ENCODE results near the gene PBX4. TPM values are rescaled to one million over a fixed set of nuclear protein-coding genes. Genes with fewer than 3 reads are reported as not detected.

Gene PBX4
- total RNA-seq, 2 donors from 2014 or later = 63.9 to 101 TPM

DNA sequence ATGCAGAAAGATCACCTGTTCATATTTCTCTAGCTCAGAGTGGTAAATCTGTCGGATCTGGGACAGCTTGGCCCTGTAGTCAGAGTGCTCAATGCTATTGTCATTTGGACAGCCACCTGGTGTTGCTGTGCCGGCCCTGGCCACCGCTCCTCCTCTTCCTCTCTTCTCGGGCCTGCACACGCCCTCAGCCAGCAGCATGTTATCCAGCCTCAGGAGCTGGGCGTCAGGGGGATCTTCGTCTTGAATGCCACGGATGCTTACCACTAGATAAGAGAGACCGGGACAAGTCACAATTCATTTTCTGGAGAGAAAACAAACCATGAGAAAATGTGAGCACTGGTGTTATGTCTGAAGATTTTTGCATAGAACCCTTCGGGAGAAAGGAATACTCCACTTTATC lies 47.9 kb downstream of the PBX4 start:
- no peaks in the 10 kb centered on the region for H3K9me3 Mint-ChIP-seq
- no peak for ATAC-seq (replicated peaks)
- H3K27ac Mint-ChIP-seq = peak overlapping the region; percentile 53
- H3K27me3 Mint-ChIP-seq = no peaks in the 10 kb centered on the region
- H3K4me3 Mint-ChIP-seq = no peak overlapping the region
- peaks cover 66% of the 10 kb centered on the region for H3K36me3 Mint-ChIP-seq (ENCODE audit: low read depth)
- peaks cover 11% of the 10 kb centered on the region for H3K4me1 Mint-ChIP-seq

DNA sequence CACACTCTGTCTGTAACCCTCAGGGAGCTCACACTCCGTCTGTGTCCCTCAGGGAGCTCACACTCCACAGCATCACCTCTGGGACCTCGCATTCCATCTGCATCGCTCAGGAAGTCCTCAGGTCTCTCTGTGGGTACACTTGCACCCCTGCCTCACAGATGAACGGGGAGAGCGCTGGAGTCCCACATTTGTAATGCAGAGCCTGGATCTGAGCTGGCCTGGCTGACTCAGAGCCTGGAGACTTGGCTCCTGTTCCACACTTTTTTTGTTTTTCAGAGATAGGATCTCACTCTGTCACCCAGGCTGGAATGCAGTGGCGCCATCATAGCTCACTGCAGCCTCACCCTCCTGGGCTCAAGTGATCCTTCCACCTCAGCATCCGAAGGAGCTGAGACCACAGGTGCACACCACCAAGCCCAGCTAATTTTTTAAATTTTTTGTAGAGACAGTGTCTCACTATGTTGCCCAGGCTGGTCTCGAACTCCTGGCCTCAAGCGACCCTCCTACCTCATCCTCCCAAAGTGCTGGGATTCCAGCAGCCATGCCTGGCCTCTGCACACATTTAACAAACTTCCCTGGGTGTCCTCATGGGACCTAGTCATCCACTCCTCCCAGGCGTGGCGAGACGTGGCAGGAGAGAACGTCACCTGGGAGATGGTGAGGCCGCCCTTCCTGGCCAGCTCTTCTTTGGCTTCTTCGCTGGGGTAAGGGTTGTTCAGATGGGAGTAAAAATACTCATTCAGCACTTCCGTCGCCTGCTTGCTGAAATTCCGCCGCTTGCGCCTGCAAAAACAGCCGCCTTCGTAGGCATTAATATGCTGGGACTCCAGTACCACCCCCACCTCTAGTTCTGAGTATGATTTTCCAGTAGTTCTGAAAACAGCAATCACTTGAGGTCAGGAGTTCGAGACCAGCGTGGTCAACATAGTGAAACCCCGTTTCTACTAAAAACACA lies 49.4 kb downstream of the PBX4 start:
- H3K36me3 Mint-ChIP-seq (ENCODE audit: low read depth) = peaks cover 80% of the 10 kb centered on the region
- H3K27ac Mint-ChIP-seq = peak overlapping the region; percentile 88
- H3K9me3 Mint-ChIP-seq = no peaks in the 10 kb centered on the region

GRCh38 chr19:19567391-19567790 lies 51.1 kb downstream of the PBX4 start:
- no peak overlapping the region for H3K4me3 Mint-ChIP-seq
- H3K9me3 Mint-ChIP-seq = no peaks in the 10 kb centered on the region
- no peaks in the 10 kb centered on the region for H3K27me3 Mint-ChIP-seq
- no peak for ATAC-seq (replicated peaks)
- H3K4me1 Mint-ChIP-seq = peaks cover 11% of the 10 kb centered on the region
- H3K36me3 Mint-ChIP-seq (ENCODE audit: low read depth) = peaks cover 87% of the 10 kb centered on the region
- H3K27ac Mint-ChIP-seq = peak overlapping the region; percentile 49

More for the DNA sequence above, 49.4 kb downstream of the PBX4 start:
- no peaks in the 10 kb centered on the region for H3K27me3 Mint-ChIP-seq
- H3K4me1 Mint-ChIP-seq = peaks cover 11% of the 10 kb centered on the region
- peak; percentile 72 for ATAC-seq (replicated peaks)
- H3K4me3 Mint-ChIP-seq = peak overlapping the region; percentile 44

DNA sequence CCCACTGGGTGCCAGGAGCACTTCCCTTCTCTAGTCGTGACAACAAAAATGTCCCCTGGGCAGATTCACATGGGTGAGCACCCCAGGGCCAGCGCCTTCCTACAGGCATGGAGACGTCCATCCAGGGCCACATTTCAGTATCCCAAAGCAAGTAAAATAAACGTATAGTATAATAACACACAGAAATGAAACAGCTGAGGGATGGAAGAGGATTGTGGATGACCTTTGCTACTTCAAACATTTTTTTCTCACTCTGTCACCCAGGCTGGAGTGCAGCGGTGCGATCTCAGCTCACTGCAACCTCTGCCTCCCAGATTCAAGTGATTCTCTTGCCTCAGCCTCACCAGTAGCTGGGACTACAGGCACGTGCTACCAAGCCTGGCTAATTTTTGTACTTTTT lies 52.2 kb downstream of the PBX4 start:
- Mint-ChIP-seq H3K27me3 (no peaks in the 10 kb centered on the region), H3K27ac (no peak overlapping the region), H3K4me3 (no peak overlapping the region), H3K9me3 (no peaks in the 10 kb centered on the region), H3K4me1 (peaks cover 11% of the 10 kb centered on the region), H3K36me3 (ENCODE audit: low read depth) (peaks cover 93% of the 10 kb centered on the region)
- ATAC-seq (replicated peaks) = no peak

DNA sequence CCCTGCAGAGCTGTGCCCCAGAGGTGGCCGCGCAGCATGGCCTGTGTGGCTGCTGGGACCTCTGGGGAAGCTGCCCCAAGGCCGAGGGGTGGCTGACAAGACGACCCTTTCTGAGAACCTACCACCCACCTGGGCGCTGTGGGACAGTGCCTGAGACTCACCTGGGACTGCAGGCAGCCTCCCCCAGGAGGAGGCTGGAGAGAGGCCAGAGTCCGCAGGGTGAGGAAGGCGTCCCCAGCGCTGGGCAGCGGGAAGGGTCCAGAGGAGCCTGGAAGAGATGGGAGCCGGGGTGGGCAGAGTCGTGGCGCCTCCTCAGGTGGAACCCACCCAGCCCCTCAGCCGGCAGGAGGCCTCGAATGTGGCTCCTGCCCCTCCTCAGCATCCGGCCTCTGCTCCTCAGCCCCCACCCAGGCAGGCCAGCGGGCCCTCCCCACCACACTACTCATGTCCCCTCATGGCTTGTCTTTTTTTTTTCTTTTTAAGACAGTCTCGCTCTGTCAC lies 55.1 kb downstream of the PBX4 start:
- no peak for ATAC-seq (replicated peaks)
- peaks cover 14% of the 10 kb centered on the region for H3K4me1 Mint-ChIP-seq
- H3K4me3 Mint-ChIP-seq = no peak overlapping the region
- no peaks in the 10 kb centered on the region for H3K9me3 Mint-ChIP-seq
- H3K27me3 Mint-ChIP-seq = no peaks in the 10 kb centered on the region
- no peak overlapping the region for H3K27ac Mint-ChIP-seq
- peaks cover 92% of the 10 kb centered on the region for H3K36me3 Mint-ChIP-seq (ENCODE audit: low read depth)

- peaks cover 90% of the 10 kb centered on the region for H3K36me3 Mint-ChIP-seq (ENCODE audit: low read depth)
- H3K27me3 Mint-ChIP-seq = no peaks in the 10 kb centered on the region
- ATAC-seq (replicated peaks) = peak; percentile 83
- H3K4me1 Mint-ChIP-seq = peaks cover 16% of the 10 kb centered on the region
- H3K4me3 Mint-ChIP-seq = no peak overlapping the region
- H3K27ac Mint-ChIP-seq = peak overlapping the region; percentile 46
- no peaks in the 10 kb centered on the region for H3K9me3 Mint-ChIP-seq
Observed at GRCh38 chr19:19562665-19563347, 55.7 kb downstream of the PBX4 start.

DNA sequence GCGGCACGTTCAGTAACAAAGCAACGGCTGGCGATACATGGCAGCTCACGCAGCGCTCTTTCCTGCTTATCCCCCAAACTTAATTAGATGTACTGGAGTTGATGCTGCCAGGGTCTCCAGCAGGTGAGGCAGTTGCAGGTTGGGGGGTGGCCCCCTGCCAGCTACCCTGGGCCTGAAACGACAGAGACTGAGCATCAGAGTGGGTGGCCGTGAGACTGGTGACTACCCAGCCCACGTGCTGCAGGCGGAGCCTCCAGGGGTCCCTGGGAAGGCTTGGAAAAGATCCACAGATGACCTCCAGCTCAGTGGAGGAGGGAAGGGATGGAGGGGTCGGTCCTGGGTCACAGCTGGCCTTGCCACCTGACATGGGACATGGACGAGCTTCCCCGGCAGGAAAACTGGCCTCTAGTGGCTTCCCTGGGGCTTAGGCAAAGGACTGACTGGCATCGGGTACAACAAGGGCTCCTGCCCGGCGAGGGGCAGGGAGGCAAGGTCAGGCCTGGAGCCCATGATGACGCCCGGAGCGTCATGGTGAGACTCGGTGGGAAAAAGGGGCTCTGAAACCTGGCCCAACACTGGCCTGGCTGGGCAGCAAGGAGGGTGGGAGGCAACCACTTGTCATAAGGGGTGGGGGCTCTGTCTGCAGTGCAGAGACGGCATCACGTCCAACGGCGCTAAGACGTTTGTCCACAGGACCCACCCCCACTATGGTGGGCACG lies 56.4 kb downstream of the PBX4 start:
- H3K27ac Mint-ChIP-seq = peak overlapping the region; percentile 46
- H3K36me3 Mint-ChIP-seq (ENCODE audit: low read depth) = peaks cover 83% of the 10 kb centered on the region
- H3K4me3 Mint-ChIP-seq = no peak overlapping the region

DNA sequence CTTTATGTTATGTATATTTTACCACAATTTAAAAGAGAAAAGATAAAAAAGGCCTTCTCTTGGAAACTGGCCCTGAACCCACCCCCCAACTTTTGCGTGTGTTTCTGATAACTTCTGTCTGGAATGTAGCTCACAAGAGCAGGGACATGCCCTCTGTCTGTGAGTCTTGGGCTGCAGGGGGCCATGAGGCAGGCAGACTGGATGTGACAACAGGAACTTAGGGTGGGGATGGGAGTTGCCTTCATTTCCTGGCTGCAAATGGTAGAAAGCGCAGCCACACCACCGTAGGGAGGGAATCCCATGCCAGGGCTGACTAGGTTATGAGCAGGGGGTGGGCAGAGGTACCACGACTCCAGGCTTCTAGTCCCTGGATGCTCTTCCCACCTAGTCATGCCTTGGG lies 58.6 kb downstream of the PBX4 start:
- Mint-ChIP-seq H3K36me3 (ENCODE audit: low read depth) (peaks cover 64% of the 10 kb centered on the region), H3K9me3 (no peaks in the 10 kb centered on the region), H3K27me3 (no peaks in the 10 kb centered on the region), H3K4me1 (peaks cover 16% of the 10 kb centered on the region), H3K4me3 (no peak overlapping the region), H3K27ac (no peak overlapping the region)
- ATAC-seq (replicated peaks) = no peak

More for the DNA sequence above, 56.4 kb downstream of the PBX4 start:
- Mint-ChIP-seq H3K27me3 (no peaks in the 10 kb centered on the region), H3K4me1 (peaks cover 16% of the 10 kb centered on the region), H3K9me3 (no peaks in the 10 kb centered on the region)
- ATAC-seq (replicated peaks) = no peak

DNA sequence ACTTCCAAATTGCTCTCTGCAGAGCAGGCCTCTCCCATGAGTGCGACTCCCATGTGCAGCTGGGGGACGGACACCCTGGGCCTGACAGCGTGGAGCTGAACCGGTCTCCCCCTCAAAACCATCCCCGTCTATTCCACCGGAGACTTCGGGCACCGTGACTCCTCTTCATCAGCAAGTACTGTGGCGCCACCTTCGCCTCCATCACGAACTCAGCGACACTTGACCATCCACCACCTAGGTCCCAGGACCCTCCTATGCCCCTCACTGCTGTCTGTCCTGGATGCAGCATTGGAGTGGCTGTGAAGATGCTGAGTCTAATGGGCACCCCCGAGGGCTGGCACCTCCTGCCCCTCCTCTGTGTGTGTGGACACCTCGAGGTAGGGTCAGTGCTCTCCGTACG lies 59.9 kb downstream of the PBX4 start:
- H3K27me3 Mint-ChIP-seq = no peaks in the 10 kb centered on the region
- H3K27ac Mint-ChIP-seq = peak overlapping the region; percentile 77
- peaks cover 51% of the 10 kb centered on the region for H3K36me3 Mint-ChIP-seq (ENCODE audit: low read depth)
- no peak for ATAC-seq (replicated peaks)
- no peak overlapping the region for H3K4me3 Mint-ChIP-seq
- H3K4me1 Mint-ChIP-seq = peaks cover 21% of the 10 kb centered on the region
- H3K9me3 Mint-ChIP-seq = no peaks in the 10 kb centered on the region

- no peaks in the 10 kb centered on the region for H3K27me3 Mint-ChIP-seq
- H3K36me3 Mint-ChIP-seq (ENCODE audit: low read depth) = peaks cover 46% of the 10 kb centered on the region
- ATAC-seq (replicated peaks) = no peak
- no peak overlapping the region for H3K4me3 Mint-ChIP-seq
- peaks cover 21% of the 10 kb centered on the region for H3K4me1 Mint-ChIP-seq
- peak overlapping the region; percentile 77 for H3K27ac Mint-ChIP-seq
- H3K9me3 Mint-ChIP-seq = no peaks in the 10 kb centered on the region
Observed at GRCh38 chr19:19558055-19558454, 60.4 kb downstream of the PBX4 start.

DNA sequence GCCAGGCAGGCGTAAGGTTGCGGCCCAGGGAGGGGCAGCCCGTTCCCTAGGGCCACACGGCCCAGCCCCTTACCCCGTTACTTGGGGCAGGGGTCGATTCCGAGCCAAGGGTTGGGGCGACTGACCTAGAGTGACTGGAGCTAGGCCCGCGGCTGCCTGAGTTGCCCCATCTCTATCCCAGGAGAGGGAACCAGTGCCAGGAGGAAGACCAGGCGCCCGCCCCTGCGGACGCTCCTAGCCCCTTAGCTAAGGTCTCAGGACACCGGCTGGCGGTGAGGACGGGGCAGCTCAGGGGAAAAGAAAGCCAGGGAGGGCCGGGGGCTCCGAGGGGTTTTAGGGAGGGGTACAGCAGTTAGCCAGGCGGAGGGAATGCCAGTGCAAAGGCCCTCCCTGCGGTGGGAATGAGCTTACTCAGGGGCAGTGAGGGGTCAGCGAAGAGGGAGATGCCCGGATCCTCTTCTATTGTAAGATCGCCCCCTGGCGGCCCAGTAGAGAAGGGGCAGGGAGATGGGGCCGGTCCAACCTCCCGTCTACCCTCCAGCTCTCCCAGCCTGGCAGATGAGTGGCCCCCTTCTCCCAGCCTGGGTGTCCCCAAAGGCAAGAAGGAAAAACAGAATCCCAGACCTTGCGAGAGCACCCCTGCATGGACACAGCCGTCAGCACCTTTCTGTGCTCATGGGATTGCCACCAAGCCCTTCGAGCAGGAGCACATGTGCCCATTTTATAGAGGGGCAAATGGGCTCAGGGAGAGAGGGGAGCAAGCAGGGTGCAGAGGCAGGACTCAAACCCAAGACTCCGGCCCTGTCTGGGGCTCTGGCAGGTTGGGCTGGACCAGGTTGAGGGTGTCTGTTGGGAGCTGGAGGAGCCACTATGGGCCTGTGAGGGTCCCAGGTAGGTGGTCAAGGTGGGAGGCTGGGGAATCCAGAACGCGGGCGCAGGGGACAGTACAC lies 64.1 kb downstream of the PBX4 start:
- H3K4me1 Mint-ChIP-seq = peaks cover 16% of the 10 kb centered on the region
- peak; percentile 76 for ATAC-seq (replicated peaks)
- H3K27me3 Mint-ChIP-seq = no peaks in the 10 kb centered on the region
- H3K9me3 Mint-ChIP-seq = no peaks in the 10 kb centered on the region
- no peak overlapping the region for H3K4me3 Mint-ChIP-seq
- no peak overlapping the region for H3K27ac Mint-ChIP-seq
- peaks cover 10% of the 10 kb centered on the region for H3K36me3 Mint-ChIP-seq (ENCODE audit: low read depth)

DNA sequence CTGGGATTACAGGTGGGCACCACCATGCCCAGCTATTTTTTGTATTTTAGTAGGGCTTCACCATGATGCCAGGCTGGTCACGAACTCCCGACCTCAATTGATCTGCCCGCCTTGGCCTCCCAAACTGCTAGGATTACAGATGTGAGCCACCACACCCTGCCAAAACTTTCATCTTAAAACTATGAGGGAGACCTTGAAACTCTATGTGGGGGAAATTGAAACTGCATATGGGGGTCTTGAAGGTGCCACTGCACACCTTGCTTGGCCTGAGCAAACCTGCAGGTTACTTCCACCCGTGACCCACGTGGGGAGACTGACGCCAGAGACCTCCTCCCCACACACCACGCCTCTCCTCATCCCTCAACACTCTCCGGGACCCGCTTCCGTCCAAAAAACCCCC lies 64.8 kb downstream of the PBX4 start:
- H3K9me3 Mint-ChIP-seq = no peaks in the 10 kb centered on the region
- no peak overlapping the region for H3K4me3 Mint-ChIP-seq
- H3K4me1 Mint-ChIP-seq = peaks cover 10% of the 10 kb centered on the region
- no peaks in the 10 kb centered on the region for H3K27me3 Mint-ChIP-seq
- H3K36me3 Mint-ChIP-seq (ENCODE audit: low read depth) = peaks cover 3% of the 10 kb centered on the region
- no peak for ATAC-seq (replicated peaks)
- no peak overlapping the region for H3K27ac Mint-ChIP-seq

GRCh38 chr19:19552798-19553197 lies 65.7 kb downstream of the PBX4 start:
- Mint-ChIP-seq H3K9me3 (no peaks in the 10 kb centered on the region), H3K27ac (no peak overlapping the region), H3K27me3 (no peaks in the 10 kb centered on the region), H3K36me3 (ENCODE audit: low read depth) (no peaks in the 10 kb centered on the region), H3K4me3 (no peak overlapping the region), H3K4me1 (peaks cover 5% of the 10 kb centered on the region)
- peak; percentile 39 for ATAC-seq (replicated peaks)

Data from activated T-helper 17 cell treated with anti-CD3 and anti-CD28 coated beads, Interleukin-2, amount 50 U/mL, for 72 hours (primary cell).